CD4-positive, alpha-beta T cell treated with Interleukin-15 for 1 hour (primary cell): ENCODE data around the gene TOE1.

Source experiments
- DNase-seq: peaks from one replicate; pipeline ENCODE4 v3.0.0-alpha.2; 2020

TOE1 gene

DNA sequence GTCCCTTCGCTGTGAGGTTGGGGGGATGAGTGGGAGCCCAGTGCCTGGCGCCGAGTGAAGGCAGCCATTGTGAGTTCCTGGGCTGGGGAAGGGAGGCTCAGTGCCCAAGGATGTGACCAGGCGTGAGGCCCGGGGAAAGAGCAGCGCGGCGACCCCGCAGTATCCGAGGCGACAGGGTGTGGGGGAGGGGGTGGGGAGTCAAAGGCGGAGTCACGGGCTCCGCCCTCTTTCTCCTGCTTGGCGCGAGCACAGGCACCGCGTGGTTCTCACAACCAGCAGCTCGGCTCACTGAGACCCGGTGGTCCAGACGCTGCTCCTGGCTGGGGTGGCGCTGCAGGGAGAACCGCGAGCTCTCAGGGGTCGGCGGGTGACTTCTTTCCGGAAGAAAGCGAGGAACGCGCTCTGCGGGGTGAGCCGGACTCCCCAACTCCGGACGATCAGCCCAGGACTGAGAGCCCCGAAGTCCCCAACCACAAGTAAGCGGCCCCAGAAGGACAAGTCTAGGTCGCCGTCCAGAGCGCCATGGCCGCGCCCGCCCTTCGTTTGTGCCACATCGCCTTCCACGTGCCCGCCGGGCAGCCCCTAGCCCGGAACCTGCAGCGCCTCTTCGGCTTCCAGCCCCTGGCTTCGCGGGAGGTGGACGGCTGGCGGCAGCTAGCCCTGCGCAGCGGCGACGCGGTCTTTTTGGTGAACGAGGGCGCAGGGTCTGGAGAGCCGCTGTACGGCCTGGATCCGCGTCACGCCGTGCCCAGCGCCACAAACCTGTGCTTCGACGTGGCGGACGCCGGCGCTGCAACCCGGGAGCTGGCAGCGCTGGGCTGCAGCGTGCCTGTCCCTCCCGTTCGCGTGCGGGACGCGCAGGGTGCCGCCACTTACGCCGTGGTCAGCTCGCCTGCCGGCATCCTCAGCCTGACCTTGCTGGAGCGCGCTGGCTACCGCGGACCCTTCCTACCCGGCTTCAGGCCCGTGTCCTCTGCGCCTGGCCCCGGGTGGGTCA lies 13.0 kb upstream of the TOE1 start, which contains the start of gene HPDL:
TSS of gene HPDL (plus strand) at position 269 of the 997 bp plus-strand sequence. CDS start at position 523, 254 bp downstream.
- peak; percentile 57 for DNase-seq

GRCh38 chr1:45327644-45328515 lies 12.1 kb upstream of the TOE1 start:
- DNase-seq, result no peak

GRCh38 chr1:45328680-45329079 lies 11.3 kb upstream of the TOE1 start:
- DNase-seq, result no peak

GRCh38 chr1:45329445-45329844 lies 10.5 kb upstream of the TOE1 start:
- no peak for DNase-seq

- no peak for DNase-seq
Observed at GRCh38 chr1:45331436-45332345, 8.3 kb upstream of the TOE1 start.

DNA sequence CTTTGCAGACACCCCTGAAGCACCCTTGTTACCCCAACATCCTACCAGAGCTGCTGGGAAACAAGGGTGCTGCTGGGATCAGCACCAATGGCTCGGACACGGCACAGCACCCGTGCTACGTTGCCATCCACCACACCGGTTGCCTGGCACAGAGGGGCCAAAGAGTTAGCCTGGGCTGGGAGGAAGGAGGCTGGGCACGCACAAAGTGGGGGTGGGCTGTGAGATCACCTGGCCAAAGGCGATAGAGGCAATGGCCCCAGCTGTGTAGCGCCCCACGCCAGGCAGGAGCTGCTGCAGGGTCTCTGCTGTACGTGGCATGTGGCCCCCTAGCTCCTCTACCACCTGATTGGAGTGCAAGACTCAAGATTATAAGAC lies 7.6 kb upstream of the TOE1 start:
- DNase-seq, result no peak

GRCh38 chr1:45334308-45335245 lies 5.4 kb upstream of the TOE1 start:
- DNase-seq, result no peak

DNA sequence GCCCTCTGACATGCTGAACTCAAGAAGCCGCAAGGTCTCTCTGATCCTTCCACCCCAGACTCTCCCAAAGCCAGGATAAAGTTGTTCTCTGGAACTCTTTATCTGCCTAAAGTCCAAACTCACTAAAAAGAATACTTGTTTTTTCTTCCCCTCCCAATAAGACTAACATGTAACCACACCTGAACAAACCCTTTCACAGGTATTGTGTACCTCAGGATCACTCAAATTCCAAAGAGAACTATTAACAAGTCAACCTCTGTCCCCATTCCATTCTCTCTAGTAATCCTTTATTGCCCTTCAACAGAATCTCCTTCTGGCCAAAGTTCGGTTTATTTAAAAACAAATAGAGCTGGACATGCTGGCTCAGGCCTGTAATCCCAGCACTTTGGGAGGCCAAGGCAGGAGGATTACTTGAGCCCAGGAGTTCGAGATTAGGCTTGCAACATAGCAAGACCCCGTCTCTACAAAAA lies 4.1 kb upstream of the TOE1 start:
- no peak for DNase-seq

DNA sequence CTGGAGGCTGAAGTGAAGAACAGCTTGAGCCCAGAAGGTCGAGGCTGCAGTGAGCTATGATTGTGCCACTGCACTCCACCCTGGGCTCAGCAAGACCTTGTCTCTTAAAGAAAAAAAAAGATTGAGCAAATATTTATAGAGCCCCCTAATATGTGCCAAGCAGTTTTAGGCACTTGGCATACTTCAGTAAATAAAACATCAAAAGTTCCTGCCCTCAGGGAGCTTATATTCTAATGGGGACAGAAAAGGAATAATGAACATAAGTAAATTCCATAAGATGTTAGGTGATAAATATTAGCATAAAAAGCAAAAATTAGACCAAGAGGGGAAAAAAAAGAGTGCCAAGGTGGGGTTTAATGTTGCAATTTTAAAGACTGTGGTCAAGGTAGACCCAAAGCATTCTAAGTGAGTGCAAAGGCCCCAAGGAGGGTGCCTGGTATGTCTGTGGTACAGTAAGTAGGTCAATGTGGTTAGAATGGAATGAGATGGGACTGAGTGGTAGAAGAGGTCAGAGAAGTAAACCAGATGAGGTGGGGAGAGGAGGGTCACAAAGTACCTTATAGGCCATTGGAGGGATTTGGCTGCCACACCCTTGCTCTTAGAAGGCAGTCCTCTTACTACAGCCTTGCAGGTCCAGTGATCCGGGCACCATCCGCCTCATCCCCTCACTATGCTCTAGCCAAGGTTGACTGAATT lies 2.2 kb upstream of the TOE1 start:
- DNase-seq, result no peak

DNA sequence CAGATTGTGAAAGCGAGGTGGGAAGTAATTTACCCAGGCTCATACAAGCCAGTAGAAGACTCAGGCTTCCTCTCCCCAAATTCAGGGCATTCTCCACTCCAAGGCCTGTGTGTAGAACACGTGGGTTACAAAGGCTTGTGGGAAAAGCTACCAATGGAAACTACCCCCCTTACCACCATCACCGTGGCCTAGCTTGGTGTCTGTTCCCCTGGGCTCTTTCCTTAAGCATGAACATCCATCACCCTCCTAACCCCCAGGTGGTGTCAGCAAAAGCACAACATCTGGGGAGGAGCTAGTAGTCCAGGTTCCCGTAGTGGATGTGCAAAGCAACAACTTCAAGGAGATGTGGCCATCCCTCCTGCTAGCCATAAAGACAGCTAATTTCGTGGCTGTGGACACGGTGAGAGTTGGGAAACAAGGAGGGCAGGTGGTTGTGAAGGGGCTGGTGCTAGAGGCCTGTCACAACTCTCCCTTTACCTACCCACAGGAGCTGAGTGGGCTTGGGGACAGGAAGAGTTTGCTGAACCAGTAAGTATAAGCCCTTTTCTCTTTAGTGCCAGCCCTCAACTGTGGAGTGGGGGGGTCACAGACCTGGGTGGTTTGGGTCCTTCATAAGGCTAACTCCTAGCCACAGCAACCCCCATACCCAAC lies 971 bp downstream of the TOE1 start:
- DNase-seq, result no peak

DNA sequence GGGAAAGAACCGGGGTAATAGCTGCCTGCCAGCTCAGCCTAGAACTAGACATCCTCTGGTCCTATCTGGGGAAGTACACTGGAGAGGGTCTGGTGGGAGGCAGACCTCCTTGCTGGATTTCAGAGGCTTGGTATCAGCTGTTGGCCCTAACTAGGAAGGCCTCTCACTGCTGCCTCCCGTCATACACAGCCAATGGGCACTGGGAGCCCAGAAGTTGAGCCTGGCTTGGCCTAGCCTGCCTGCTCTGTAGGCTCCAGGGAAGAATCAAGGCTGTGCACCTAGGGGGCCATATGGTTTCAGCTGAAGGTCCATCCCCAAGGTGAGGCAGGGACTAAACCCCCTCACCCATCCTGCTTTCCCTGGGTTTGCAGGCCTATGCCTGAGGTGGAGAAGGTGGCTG lies 4.5 kb downstream of the TOE1 start:
- DNase-seq, result no peak

DNA sequence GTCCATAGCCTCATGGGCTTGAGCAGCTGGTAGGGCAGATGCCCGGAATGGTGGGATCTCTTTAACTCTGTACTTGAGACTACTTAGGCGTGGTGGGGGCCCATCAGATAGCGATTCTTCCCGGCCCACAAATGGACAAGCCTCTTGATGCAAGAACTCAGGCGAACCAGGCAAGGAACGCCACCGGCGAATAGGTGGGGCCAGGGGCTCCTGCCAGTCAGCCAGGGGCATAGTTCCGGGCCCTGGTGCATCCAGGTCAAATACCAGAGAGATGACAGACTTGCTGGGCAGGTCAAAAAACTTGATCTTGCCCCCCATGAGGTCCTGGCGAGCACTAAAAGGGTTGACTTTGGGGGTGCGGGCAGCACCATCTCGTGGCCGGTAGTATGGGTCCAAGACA lies 5.0 kb downstream of the TOE1 start:
- DNase-seq, result no peak

DNA sequence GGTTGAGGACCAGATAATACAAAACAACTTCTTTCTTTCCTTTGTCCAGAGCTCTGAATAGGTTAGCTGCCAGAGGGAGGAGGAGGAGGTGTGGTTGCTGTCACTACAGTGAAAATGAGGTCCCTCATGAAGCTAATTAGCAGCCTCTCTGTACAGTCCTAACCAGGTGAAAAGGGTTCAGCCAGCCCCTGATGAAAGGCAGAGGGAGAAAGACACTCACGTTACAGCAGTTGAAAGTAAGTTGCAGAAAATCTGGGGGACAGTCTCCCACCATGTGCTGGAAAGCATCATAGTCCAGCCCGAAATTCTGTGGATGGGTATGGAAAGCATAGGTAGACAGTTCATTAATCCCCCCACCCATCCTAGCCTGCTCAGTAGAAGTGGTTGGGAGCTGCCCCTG lies 6.5 kb downstream of the TOE1 start:
- DNase-seq, result no peak

DNA sequence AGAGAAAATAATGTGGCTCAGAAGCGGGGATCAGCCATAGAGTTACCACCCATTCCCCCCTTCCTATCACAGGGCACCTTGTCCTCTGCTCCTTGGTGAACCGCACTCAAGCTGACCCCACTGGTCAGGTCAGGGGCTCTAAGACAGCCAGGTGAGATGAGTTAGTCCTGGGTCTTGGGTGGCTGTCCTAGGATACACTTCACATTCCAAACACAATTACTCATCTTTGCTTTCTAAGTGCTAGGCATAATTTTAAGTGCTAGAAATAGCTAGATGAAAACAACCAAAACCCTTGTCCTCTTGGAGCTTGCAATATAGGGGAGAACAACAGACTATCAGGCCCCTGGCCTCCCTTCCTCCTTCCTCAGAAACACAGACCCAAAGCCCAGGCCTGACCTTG lies 8.1 kb downstream of the TOE1 start:
- no peak for DNase-seq

DNA sequence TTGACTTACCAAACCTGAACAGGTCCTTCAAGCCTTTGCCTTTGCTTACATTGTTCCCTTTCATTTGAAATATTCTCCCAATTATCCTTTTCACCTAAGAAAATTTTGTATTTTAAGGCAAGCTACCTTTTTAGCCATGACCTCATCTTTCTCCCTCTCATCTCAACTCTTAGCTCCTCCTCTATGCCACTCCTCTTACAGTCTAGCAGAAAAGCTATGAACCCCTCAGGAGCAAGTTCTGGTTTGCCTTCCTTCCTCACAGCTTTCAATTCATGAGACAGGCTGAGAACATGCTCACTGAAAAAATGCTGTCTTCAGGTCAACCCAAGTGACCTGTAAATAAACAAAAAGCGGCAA lies 8.6 kb downstream of the TOE1 start:
- DNase-seq, result no peak

DNA sequence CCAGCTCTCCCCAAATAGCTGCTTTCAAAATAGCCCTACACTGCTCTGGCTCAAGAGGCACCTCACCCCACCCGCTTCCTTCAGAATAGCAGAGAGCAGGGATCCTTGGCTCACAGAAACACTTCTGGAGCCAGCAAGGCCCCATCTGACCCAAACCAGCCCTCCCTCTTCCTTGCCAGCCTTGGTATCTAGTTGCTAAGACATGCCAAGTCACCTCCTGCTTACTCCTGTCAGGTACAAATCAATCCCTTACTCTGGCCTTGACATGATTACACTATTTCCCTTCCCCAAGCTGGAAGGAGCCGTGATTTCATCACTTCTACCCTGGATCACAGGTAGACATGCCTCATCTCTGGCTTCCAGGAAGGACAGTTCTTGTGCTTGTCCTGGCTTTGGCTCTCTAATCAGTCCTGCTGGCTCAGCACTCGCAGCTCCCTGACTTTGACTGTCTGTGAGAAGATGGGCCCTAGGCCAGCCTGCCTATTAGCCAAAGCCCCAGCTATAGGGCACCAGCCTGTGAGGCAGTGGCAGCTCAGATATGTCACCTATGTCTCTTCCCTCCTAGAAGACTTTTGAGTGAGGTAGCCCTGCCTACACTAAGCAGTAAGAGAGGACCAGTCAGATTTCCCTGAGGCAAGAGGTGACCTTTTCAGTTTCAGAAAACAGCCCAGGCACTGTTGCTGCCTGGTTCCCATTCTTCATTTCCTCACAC lies 9.2 kb downstream of the TOE1 start:
- DNase-seq, result no peak

DNA sequence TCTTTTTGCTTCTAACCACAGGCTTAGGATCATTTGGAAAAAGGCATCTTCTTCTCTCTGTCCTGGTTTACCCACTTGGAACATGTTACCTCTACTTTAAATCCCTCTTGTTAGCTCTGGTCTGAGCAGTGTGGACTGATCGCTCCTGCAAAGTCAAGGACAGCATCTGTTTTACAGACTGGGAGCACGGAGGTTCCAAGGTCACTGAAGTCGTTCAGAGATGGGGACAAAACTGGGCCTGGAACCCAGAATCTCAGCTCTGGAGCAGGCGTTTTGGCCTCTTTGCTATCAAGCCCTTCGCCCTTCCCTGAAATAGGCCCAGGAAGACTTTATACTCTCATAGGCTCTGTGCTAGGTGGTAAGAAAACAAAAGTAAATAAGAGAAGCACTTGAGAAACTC lies 11.5 kb downstream of the TOE1 start:
- DNase-seq, result no peak

- DNase-seq, result no peak
Observed at GRCh38 chr1:45353685-45354084, 13.7 kb downstream of the TOE1 start.

- DNase-seq, result no peak
Observed at GRCh38 chr1:45354838-45355237, 14.9 kb downstream of the TOE1 start.

DNA sequence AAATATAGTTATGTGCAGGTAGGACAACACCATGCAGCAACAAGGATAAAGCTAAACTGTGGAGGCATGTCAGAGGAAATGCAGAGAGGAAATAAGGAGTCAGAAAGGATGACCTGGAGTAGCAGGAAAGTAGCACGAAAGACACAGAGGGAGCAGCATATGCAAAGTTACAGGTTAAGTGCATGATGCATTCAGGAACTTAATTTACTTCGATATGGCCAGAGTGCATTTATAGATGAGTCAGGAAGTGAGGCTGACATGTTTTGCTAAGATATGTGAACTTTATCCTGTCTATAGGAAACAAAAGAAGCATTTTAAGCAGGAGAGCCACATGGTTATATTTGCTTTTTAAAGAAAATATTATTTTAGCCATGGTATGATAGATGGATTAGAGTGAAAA lies 15.7 kb downstream of the TOE1 start:
- no peak for DNase-seq
